GM19463 (cell line): ENCODE data around the gene WDR43.

Experiments
- ATAC-seq: cut with Tn5 transposase; IDR thresholded peaks from one replicate; pipeline ENCODE4 v1.9.1; 2021; ENCODE audit warnings: mild to moderate bottlenecking, moderate library complexity; ENCODE audit not compliant: unreplicated experiment

The WDR43 gene

GRCh38 chr2:28909655-28910353, 15.3 kb downstream of the WDR43 start:
- ATAC-seq, result no peak

- ATAC-seq, result no peak
Observed at GRCh38 chr2:28915939-28916338, 21.5 kb downstream of the WDR43 start.

- no peak for ATAC-seq
Observed at GRCh38 chr2:28926847-28927246, 32.4 kb downstream of the WDR43 start.

DNA sequence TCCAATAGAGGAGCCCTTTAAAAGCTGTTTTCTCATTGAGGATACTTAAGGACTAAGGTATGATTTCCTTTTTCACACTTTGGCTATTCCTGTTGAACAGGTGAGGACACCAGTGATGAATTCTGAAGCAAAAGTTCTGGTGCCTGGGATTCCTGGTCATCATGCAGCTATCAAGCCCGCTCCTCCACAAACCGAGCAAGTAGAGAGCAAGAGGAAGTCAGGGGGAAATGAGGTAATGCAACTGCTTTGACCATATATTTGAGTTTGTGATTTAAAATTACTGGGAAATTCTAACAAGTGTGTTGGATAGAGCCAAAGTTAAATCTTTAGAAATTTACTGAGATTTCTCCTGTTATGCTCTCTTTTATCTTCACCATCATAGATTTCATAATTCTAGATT, 33.0 kb downstream of the WDR43 start:
- ATAC-seq, result no peak

DNA sequence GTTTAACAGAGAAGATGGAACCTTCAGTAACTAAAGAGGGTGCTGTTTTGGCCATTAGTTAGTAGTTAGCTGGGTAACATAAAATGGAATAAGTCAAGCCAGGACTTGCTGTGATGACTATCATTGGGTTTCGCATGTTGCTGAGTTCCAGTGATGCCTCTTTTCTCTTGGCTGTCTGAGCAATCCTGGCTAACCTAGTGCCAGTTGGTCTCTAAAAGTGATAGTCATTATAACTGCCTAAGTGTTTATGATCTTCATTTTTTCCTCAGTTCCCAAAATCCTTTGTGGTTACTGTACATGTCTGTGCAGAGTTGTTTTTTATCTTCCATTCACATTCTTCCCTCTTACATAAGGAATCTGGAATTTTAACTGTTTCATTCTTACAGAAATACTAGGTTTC, 33.4 kb downstream of the WDR43 start:
- no peak for ATAC-seq

- ATAC-seq, result no peak
Observed at GRCh38 chr2:28929581-28929980, 35.1 kb downstream of the WDR43 start.

DNA sequence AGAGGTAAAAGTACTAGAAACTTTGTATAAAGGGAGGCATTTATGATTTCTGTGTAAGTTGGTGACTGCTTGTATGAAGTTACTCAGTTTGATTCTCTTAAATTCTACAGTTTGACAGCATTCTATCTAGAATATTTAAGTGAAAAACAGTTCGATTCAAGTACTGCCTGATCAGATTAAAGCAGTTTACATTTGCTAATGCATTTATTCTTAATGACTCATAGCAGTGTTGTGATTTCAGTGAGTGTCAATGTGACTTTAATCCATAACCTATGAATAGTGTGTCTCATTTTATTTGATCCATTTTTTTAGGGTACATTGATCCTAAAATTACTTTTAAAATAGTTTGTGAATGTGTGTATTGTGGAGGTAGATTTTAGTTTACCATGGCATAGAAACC, 35.7 kb downstream of the WDR43 start:
- no peak for ATAC-seq

DNA sequence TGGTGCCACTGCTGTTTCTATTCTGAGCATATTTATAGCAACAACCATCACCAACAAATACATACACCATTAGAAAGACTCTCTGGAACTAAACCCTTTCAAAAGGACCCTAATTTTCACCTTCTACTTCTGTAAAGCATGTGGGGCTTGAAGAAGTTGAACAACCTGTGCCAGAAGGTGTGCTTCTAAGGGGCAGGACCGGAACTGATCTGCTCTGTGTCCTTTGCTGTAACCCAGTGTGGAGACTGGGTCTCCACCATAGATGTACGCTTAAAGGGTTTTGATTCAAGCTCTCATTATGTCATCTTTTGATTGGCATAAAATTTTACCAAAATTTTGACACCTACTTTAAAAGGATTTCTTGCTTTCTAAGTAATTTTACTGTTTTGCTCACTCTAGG, 40.3 kb downstream of the WDR43 start:
- no peak for ATAC-seq

- ATAC-seq, result no peak
Observed at GRCh38 chr2:28941008-28941407, 46.5 kb downstream of the WDR43 start.

DNA sequence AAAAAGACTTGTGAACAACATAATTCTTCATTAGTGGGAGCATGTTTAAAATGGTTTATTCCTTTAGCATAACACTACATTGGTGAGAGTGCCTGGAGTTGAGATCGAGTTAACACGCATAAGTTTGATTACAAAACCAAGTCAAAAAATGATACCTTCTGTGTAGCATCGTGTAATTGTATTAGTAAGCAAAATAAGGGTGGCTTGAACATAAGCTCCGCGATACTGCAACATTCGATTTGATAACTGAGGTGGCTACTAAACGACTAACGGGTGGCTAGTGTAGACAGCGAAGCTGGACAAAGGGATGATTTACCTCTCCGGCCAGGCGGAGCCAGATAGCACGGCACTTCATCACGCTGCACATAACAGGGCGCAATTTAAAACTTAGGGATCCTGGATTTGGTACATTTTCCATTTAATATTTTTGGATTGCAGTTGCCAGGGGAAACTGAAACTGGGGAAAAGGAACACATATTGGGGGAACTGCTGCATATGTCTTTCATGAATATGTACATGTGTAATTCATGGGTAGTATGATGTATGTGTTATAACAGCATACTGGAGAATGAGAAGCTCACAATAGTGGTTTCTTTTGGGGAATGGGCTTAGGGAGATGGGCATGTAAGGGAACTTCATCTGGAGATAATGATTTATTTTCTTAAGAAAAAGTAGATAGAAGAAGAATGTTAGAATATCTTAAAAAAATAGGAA, 50.2 kb downstream of the WDR43 start:
- no peak for ATAC-seq

DNA sequence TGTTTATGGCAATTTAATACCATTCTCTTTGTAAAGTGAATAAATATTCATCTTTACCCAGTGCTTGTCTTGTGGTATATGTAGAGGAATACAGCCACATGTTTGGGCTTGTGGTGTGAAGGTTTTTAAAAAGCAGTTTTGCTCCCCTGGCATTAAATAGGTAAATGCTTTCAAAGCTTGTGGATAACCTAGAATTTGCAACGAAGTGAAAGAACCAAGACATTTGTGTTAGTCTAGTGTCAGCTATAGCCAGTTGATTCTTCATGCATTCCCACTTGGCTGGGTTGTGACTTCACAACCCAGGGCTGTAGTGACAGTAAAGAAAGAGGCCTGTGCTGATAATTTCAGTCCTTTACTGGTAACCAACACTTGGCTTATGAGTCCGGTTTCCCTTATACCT, 53.7 kb downstream of the WDR43 start:
- no peak for ATAC-seq

DNA sequence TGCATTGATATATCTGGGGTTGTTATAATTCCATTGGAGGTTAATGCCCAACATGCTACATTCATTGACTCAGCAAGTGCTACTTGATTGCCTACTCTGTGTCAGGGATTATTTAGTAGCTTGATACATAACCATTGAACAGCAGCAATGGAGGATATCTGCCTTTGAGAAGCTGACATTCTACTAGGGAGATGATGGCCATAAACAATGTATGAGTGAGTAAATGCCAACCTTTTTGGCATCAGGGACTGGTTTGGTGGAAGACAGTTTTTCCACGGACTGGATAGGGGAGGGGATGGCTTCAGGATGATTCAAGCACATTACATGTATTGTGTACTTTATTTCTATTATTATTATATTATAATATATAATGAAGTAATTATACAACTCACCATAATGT, 54.7 kb downstream of the WDR43 start:
- no peak for ATAC-seq

DNA sequence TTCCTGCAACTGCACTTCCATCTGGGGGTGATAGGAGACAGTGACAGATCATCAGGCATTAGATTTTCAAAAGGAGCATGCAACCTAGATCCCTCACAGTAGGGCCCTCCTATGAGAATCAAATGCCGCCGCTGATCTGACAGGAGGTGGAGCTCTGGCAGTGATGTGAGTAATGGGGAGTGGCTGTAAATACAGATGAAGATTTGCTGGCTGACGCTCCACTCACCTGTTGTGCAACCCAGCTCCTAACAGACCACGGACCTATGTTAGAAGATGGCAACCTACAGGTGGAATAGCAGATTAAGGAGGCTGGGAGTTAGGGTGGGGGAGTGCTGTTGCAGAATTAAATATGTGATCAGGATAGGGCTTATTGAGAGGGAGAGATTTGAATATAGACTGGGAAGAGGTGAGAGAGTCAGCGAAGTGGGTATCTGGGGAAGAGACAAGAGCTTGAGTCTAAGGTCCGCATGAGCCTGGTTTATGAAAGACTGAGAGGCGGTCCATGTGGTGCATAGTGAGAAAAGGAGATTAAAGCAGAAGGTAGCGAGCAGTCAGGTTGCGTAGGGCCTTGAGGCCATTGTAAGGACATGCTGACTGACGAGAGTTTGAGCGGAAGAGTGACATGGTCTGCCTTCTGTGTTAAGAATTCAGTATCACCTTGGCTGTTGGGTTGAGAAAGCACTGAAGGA, 55.3 kb downstream of the WDR43 start:
- no peak for ATAC-seq

DNA sequence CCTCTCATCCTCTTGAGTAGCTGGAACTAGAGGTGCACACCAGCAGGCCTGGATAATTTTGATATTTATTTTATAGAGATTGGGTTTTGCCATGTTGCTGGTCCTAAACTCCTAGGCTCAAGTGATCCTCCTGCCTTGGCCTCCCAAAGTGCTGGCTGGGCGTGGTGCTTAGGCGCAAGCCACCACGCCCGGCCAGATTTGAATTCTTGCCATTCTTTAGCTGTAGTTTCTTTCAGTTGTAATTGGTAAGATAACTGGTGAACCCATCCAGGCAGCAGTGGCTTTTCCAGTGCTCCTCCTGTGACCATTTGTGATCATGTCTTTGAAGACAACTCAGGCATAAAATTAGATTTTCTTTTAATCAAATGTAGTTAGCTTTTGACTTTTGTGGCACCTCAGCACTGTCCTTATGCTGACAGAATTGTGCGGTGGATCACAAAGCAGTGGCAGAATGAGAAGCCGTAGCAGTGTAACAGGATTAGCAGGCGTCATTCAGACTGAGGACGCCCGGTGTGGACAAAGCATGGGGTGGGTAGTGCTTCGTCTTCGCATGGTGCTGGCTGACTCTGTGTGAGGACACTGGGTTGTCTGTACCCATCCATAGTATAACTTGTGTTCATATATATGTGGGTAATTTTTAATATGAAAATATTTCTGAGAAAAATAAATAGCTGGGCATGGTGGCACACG, 56.6 kb downstream of the WDR43 start:
- no peak for ATAC-seq

DNA sequence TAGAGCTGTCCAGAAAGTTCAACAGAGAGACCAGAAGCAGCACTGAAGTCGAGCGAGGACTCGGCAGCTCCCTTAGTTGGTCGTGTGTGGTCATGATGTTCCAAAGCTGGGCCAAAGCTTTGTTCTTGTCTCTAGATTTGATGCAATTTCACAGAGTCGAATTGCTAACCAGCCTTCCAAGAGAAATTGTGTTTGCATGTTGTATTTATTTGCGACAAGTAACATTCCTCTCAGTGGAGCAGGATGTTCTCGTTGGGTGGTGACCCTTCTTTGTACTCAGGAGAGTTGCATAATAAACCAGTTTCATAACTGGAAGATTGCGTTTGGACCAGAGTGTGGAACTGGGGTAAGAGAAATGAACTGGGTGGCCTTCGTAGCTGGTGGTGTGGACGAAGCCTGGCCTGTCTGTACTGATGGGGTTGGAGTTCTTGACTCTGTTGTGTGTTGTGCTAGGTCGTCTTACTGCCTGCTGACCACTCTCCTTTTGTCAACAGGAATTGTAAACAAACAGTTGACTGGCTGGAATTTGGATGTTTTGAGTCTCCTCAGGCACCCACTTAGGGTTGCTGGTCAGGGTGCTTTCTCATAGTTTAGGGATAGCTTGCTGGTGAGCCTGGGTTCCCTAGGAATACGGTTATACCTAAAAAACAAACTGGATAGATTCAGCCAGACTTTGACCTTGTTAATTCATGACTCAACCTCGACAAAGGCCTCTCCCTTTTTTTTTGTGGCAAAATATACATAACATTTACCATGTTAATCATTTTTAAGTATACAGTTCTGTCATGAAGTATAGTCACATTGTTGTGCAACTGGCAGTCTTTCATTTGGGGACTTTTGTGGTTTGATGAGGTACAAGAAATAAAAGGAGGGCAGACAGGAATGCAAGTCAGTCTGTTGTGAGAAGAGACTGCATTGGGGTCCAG, 57.7 kb downstream of the WDR43 start:
- no peak for ATAC-seq

DNA sequence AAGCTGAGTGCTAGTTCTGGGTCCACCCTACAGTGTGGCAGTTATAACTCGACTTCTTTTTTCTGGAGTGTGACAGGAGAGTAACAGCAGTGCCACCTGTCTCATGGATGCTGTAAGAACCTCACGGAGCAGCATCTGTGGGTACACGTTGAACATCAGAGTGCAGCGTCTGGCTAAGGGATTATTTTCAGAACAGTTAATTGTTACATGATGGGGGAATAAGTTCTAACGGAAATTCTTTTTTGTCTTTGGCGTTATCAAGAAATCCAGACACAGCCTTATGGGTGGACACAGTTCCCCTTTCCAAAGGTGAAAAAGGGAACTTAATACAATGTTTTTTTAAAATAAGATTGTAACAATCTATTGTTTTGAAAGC, 58.4 kb downstream of the WDR43 start:
- no peak for ATAC-seq

GRCh38 chr2:28955467-28955866, 61.0 kb downstream of the WDR43 start:
- no peak for ATAC-seq

- ATAC-seq, result no peak
Observed at GRCh38 chr2:28956415-28956826, 62.0 kb downstream of the WDR43 start.

- no peak for ATAC-seq
Observed at GRCh38 chr2:28956890-28957289, 62.4 kb downstream of the WDR43 start.

GRCh38 chr2:28958689-28959088, 64.2 kb downstream of the WDR43 start:
- no peak for ATAC-seq

DNA sequence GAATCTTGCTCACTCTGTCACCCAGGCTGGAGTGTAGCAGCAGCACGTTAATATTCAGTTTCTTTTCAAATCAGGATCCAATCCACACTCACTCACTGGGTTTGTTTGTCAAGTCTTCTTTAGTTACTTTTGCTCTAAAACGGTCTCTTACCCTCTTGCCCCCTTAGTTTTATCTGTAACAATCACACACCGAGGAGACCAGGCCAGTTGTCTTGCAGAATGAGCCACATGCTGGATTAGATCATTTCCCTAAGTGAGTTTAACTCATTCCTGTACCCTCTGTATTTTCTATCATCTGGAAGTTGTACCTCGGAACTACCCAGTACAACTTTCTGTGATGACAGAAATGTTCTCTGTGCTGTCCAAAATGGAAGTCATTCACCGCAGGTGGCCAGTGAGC, 65.9 kb downstream of the WDR43 start:
- ATAC-seq, result no peak
